ENCODE results near the gene ACAA2.

GRCh38 chr18:49851624-49852023 lies 38.3 kb upstream of the ACAA2 start:
- TF ChIP-seq CTCF (IDR thresholded peaks at IDR 0.05) (no peak), ZFX (IDR thresholded peaks at IDR 0.05; ENCODE audit: borderline replicate concordance) (no peak)

Measured in 22Rv1 (cell line).